ENCODE measurements around the gene AKAP14.
A peak's percentile ranks its signal among the peaks of the same experiment; 100 is the strongest.
"Not testable (repeated sequence)": the region's sequence is repeated elsewhere in the genome, so short reads cannot be mapped to it uniquely, and the experiment has no call there.

The AKAP14 gene

DNA sequence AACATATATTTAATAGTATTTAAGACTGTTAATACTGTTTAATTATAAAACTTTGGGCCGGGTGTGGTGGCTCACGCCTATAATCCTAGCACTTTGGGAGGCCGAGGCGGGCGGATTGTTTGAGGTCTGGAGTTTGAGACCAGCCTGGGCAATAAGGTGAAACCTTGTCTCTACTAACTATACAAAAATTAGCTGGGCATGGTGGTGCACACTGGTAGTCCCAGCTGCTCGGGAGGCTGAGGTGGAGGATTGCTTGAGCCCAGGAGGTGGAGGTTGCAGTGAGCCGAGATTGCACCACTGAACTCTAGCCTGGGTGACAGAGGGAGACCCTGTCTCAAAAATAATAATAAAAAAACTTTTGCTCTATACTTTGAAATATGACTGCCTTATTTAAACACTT lies 26.7 kb downstream of the AKAP14 start:
- DNase-seq (ENCODE audit: low spot score): not testable (repeated sequence)

GRCh38 chrX:119935215-119935874 lies 39.7 kb downstream of the AKAP14 start:
- DNase-seq (ENCODE audit: low spot score): no peak

DNA sequence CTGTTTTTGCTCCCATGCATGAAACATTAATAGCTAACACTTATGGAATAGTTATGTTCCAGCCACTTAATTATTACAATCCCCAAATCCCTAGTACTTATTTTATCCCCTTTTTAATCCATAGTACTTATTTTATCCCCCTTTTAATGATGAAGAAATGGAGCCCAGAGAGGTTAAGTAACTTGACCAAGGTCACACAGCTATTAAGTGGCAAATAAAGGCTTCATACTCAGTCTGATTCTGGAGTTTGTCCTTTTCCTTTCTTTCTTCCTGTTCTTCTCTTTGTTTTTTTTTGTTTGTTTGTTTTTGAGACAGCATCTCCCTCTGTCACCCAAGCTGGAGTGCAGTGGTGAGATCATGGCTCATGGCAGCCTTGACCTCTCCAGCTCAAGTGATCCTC lies 45.6 kb downstream of the AKAP14 start:
- no peak for DNase-seq (ENCODE audit: low spot score)

GRCh38 chrX:119942173-119942819 lies 46.6 kb downstream of the AKAP14 start:
- DNase-seq (ENCODE audit: low spot score): no peak

DNA sequence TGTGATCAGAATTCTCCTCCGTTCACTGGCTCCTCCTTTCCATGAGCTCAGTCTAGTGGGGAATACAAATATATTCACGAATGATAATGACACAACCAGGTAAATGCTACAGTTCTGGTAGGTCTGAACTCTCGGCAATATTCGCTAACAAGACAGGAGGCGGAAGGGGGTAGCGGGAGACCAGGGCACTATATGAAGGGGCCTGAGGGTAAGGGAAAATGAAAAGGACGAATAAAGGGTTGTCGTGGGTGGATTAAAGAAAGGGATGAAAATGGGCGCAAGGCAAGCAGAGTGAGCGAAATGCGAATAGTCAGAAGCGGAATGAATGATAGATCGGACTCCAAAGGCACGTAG lies 47.1 kb downstream of the AKAP14 start:
- no peak for DNase-seq (ENCODE audit: low spot score)

DNA sequence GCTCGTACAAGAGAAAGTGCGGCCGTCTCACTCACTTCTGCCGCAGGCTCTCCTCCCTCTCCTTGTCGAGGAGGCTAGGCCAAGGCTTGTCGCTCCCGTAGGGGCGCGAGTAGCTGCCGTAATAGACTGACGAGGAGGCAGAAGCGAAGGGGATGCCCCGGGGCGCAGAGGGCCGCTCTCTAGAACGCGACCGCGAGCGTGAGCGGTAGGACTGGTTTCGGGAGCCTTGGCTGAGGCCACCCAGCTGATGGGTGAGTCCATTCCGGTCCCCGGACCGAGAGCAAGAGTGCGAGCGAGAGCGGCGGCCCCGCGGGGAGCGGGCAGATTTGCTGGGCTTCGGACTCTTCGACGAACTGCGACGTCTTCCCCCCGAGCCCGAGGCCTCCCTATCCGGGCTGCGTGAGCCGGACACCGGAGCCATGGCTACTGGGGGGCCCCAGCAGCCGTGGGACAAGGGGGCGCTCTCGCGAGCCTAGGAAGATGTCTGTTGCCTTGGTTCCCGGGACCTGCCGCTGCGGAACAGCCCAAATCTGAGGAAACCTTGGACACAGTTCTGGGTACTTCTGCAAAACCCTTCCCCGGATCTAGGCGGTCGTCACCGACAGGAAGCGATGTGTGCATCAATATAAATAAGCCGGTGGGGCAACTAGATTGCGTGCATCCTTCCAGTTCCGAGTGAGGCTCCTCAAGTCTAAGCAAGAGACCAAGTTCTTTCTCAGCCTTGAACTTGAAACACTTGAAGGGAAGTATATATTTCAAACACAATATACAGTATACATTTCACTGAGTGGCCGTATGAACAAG lies 47.7 kb downstream of the AKAP14 start, which contains the start of gene NKAP:
NKAP (minus strand) TSS at position 567 of the 804 bp plus-strand sequence; CDS start at position 421, 146 bp downstream.
- DNase-seq (ENCODE audit: low spot score): peak; percentile 83

GRCh38 chrX:119945481-119945880 lies 49.8 kb downstream of the AKAP14 start:
- DNase-seq (ENCODE audit: low spot score): no peak

GRCh38 chrX:119948381-119948780 lies 52.7 kb downstream of the AKAP14 start:
- no peak for DNase-seq (ENCODE audit: low spot score)

GRCh38 chrX:119954374-119954773 lies 58.7 kb downstream of the AKAP14 start:
- DNase-seq (ENCODE audit: low spot score): no peak

DNA sequence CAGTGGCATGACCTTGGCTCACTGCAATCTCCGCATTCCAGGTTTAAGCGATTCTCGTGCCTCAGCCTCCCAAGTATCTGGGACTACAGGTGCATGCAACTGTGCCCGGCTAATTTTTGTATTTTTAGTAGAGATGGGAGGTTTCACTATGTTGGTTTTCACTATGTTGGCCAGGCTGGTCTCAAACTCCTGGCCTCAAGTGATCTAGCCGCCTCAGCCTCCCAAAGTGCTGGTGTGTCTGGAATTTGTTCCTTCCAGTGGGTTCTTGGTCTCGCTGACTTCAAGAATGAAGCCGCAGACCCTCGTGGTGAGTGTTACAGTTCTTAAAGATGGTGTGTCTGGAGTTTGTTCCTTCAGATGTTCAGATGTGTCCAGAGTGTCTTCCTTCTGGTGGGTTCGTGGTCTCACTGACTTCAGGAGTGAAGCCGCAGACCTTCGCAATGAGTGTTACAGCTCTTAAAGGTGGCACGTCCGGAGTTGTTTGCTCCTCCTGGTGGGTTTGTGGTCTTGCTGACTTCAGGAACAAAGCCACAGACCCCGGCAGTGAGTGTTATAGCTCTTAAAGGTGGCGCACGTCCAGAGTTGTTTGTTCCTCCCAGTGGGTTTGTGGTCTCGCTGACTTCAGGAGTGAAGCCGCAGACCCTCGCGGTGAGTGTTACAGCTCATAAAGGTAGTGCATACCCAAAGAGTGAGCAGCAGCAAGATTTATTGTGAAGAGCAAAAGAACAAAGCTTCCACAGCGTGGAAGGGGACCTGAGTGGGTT lies 60.3 kb downstream of the AKAP14 start:
- not testable (repeated sequence) for DNase-seq (ENCODE audit: low spot score)

DNA sequence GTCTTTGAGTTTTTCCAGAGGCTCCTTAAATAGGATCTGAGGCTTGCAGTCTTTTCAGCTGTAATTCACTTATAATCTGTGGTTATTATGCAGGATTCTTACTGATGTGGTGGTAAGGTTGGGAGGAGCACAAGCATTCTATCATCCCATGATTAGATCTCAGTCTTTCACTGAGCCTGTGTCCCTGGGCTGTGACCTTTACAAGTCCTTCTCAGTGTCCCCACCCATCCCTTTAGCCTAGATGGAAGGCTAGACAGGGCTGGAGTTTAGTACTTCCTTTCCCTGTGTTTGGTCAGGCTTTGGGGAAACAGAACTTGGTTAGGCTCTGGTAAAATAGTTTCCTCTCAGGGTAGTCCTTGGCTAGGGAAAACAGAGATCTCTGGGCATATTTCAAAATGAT lies 64.9 kb downstream of the AKAP14 start:
- no peak for DNase-seq (ENCODE audit: low spot score)

- not testable (repeated sequence) for DNase-seq (ENCODE audit: low spot score)
These were observed 71.1 kb downstream of the AKAP14 start for GRCh38 chrX:119966837-119967236.
